AG10803 (cell line): ENCODE data around the gene RBM6.

Experiments
- DNase-seq: peaks from one replicate; pipeline ENCODE4 v3.0.0; 2010; ENCODE audit warnings: low read depth
- H3K4me3 ChIP-seq: 2 replicates; pipeline ENCODE4 v1.5.1; 2011; ENCODE audit warnings: mild to moderate bottlenecking, low read length, control low read depth
- TF ChIP-seq, protein P1 (sequence below): conservative IDR thresholded peaks from 2 replicates; pipeline ENCODE4 v1.5.1; 2011; ENCODE audit warnings: mild to moderate bottlenecking, low read length, control low read depth, inconsistent platforms

The RBM6 gene

DNA sequence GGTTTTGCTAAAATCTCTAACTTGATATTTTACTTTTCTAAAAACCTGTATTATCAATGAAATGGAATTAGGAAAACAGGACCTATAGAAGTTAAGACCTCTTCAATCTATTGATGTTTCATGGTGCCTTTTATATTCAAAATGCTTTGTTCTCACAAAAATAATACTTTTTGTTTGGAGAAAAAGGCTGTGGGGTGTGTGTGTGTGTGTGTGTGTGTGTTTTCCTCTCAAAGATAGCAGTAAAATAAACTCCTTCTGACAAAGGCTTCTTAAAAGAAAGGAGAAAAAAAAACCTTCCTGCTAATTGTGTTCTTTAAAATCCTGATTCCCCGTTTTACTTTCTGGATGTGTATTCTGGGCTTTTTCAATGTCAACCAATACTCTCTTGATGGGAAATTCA, 54.5 kb downstream of the RBM6 start:
- H3K4me3 ChIP-seq: no peak overlapping the region
- TF ChIP-seq, protein P1, sequence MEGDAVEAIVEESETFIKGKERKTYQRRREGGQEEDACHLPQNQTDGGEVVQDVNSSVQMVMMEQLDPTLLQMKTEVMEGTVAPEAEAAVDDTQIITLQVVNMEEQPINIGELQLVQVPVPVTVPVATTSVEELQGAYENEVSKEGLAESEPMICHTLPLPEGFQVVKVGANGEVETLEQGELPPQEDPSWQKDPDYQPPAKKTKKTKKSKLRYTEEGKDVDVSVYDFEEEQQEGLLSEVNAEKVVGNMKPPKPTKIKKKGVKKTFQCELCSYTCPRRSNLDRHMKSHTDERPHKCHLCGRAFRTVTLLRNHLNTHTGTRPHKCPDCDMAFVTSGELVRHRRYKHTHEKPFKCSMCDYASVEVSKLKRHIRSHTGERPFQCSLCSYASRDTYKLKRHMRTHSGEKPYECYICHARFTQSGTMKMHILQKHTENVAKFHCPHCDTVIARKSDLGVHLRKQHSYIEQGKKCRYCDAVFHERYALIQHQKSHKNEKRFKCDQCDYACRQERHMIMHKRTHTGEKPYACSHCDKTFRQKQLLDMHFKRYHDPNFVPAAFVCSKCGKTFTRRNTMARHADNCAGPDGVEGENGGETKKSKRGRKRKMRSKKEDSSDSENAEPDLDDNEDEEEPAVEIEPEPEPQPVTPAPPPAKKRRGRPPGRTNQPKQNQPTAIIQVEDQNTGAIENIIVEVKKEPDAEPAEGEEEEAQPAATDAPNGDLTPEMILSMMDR: no peak
- DNase-seq: no peak

DNA sequence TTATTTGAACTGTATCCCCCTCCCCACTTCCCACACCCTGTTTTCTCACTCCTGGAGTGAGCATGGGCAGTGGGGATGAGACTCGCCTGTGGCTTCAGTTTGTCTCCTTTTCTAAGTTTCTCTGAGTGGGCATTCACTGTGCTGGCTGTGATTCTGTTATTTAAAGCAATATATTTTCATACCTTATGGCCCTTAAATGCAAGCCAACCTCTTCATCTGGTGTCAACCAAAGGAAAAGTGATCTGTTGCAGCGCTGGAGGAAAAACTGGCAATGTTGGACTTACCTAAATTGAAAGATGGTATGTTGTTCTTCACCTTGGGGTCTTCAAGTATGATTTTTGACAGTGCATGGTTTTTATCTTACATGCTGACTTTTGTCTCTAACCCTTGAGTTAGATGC, 56.1 kb downstream of the RBM6 start:
- TF ChIP-seq, protein P1: no peak
- no peak overlapping the region for H3K4me3 ChIP-seq
- no peak for DNase-seq

DNA sequence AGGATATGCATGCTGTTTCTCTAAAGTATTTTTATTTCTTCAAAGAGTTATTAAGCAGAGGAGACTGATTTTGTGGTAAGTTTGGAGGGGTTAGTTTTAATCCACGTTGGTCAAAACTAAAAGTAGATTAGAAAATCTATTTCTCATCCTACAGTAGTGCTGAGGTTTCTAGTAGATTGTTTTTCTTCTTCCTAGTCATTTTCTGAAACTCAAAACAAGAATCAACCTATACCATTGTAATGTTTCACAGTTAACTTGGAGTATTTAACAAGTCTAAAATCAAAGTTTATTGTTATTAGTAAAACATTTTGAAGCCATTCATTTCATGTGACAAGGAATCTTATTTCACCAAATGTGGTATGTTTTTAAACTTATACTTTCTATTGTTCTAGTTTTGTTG, 57.9 kb downstream of the RBM6 start:
- H3K4me3 ChIP-seq: no peak overlapping the region
- no peak for DNase-seq
- TF ChIP-seq, protein P1: no peak

DNA sequence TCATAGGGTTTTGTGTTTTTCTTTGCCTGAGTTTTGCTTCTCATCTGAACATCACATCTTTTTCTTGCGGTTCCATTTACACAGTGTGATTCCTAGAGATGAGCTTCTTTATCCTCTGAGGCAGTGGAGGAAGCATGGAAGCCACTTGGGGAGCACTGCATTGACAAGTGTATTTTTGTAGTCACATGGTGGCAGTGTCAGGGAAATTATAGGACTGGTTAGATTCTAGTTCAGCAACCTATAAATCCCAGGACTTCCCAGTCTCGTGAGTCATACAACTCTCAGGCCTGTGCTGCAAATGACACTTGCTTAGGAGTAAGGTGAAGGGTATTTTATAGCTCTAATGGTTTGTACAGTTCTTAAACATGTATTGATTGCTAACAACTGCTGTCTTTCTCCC, 58.4 kb downstream of the RBM6 start:
- TF ChIP-seq, protein P1: no peak
- H3K4me3 ChIP-seq: no peak overlapping the region
- peak; percentile 25 for DNase-seq

DNA sequence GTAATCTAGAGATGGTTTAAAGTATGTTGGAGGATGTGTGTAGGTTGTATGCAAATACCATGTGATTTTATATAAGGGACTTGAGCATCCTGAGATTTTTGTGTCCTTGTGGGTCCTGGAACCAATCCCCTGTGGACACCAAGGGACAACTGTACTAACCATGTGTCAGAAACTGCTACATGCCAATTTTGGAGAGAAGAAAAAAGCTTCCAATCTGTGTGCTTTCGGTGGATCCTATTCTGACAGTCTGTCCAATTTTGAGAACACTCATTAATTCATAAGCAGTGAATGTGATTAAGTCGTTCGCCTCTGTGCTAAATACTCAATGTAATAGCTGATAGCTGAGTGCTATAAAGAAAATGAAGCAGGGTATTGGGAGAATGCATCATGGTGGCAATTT, 61.6 kb downstream of the RBM6 start:
- H3K4me3 ChIP-seq: no peak overlapping the region
- TF ChIP-seq, protein P1: no peak
- no peak for DNase-seq

DNA sequence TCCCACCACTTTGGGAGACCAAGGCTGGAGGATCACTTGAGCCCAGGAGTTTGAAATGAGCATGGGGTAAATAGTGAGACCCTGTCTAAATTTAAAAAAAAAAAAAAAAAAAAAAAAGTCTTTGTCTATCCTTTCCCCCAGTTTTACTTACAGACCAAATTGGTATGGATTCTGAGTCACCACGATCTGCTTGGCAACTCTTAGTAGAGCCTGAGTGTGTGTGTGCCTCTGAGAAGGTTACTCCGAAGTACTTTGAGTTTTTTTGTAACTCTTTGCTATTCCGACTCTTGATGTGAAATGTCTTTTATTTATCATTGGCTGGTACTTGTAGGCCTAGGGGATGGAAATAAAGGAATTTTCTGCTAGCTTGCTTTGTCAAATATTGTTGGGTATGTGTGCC, 63.3 kb downstream of the RBM6 start:
- peak; percentile 3 for DNase-seq
- TF ChIP-seq, protein P1: no peak
- no peak overlapping the region for H3K4me3 ChIP-seq

DNA sequence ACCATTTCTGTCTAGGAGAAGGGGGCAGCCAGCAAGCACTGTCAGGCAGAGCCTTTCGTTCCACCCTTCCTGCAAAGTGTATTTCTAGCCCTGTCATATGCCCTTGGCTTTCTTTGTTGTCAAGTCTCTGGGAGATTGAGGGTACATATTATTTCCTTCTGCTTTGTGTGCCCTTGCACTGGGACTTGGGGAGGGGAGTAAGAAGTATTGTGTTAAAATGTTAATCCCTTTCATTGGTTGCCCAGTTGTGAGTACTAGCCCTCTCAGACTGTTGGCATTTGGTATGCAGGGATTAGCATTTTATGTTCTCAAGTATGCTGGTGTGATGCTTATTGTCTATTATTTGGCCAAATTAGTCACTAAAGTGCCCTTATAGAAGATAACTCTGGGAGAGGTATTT, 63.9 kb downstream of the RBM6 start:
- TF ChIP-seq, protein P1: no peak
- DNase-seq: peak; percentile 11
- H3K4me3 ChIP-seq: no peak overlapping the region
